Esophagus muscularis mucosa (tissue), 3 donors: ENCODE results near the gene P2RX1.

Experiments
- CTCF ChIP-seq, 3 experiments: fragments of 200-600 bp in 2 of 3; fragments of 450-650 bp in 1 of 3; sonication (generic) in 2 of 3; IDR thresholded peaks; one replicate each; pipeline ENCODE4 v1.5.1; 2017 to 2019; ENCODE audit warnings: antibody characterized with exemption in 3 of 3, mild to moderate bottlenecking in 2 of 3, moderate library complexity in 1 of 3
- POLR2A ChIP-seq: fragments of 450-650 bp; IDR thresholded peaks from one replicate; pipeline ENCODE4 v1.6.1; 2017; ENCODE audit warnings: antibody characterized with exemption, moderate library complexity, mild to moderate bottlenecking, low read depth
- POLR2AphosphoS5 ChIP-seq, 2 donors: sonication (generic); formaldehyde crosslinking; IDR thresholded peaks; one replicate each; pipeline ENCODE4 v1.6.1; 2017; ENCODE audit warnings: antibody characterized with exemption in 2 of 2

GRCh38 chr17:3928406-3928805 is 12.1 kb upstream of the P2RX1 start:
- TF ChIP-seq CTCF (IDR thresholded peaks at IDR 0.05): no peak
- no peak for TF ChIP-seq POLR2A
- no peak for TF ChIP-seq POLR2AphosphoS5 (IDR thresholded peaks at IDR 0.05)
